SK-N-SH (cell line): ENCODE results near the gene TMEM60. TPM values are rescaled to one million over a fixed set of nuclear protein-coding genes. Genes with fewer than 3 reads are reported as not detected.

Experiments used
- CTCF ChIA-PET: fragments of 300-600, 350-600 bp; formaldehyde crosslinking; extraction: SDS; loops from one replicate; lab custom pipeline; 2021; lab: Yijun Ruan, JAX
- POLR2A ChIA-PET: fragments of 350-600 bp; sonication (Branson Sonifier 250); formaldehyde crosslinking; extraction: SDS; loops from one replicate; lab custom pipeline; 2020; ENCODE audit warnings: antibody characterized with exemption, inconsistent platforms; lab: Yijun Ruan, JAX
- DNase-seq: peaks from one replicate; pipeline ENCODE4 v3.0.0; 2012
- H2AFZ ChIP-seq: fragments of 200-600 bp; sonication (generic); 2 replicates; pipeline ENCODE4 v1.8.1; 2016; ENCODE audit warnings: antibody characterized with exemption, mild to moderate bottlenecking, low read depth
- H3F3A ChIP-seq: fragments of 200-600 bp; sonication (generic); replicated peaks from 2 replicates; pipeline ENCODE3; 2016; ENCODE audit warnings: antibody characterized with exemption, mild to moderate bottlenecking; ENCODE audit not compliant: insufficient read depth
- H3K27ac ChIP-seq, 2 experiments: fragments of 200-500 bp in 1 of 2; fragments of 200-600 bp in 1 of 2; sonication (Bioruptor generic) in 1 of 2; sonication (generic), shearing (Covaris generic) in 1 of 2; 2 replicates each; pipeline versions ENCODE4 v1.5.1 to v1.6.1; 2014 to 2016; ENCODE audit warnings: low read depth in 2 of 2, inconsistent platforms in 1 of 2, low read length in 1 of 2, mild to moderate bottlenecking in 1 of 2, mixed read lengths in 1 of 2
- H3K27me3 ChIP-seq: fragments of 200-600 bp; sonication (generic), shearing (Covaris generic); 2 replicates; pipeline ENCODE4 v1.6.1; 2016; ENCODE audit warnings: mixed run types; ENCODE audit not compliant: insufficient read depth
- H3K36me3 ChIP-seq, 2 experiments: fragments of 200-500 bp in 1 of 2; fragments of 200-600 bp in 1 of 2; sonication (Bioruptor generic) in 1 of 2; sonication (generic) in 1 of 2; replicated peaks in 1 of 2; 2 replicates each; pipeline versions ENCODE3 to v1.5.1; 2014 to 2016; ENCODE audit warnings: low read length in 1 of 2, mild to moderate bottlenecking in 1 of 2; ENCODE audit not compliant: insufficient read depth in 2 of 2, control insufficient read depth in 1 of 2
- H3K4me1 ChIP-seq, 2 experiments: fragments of 200-500 bp in 1 of 2; fragments of 200-600 bp in 1 of 2; sonication (Bioruptor generic) in 1 of 2; sonication (generic), shearing (Covaris generic) in 1 of 2; 2 replicates each; pipeline versions ENCODE4 v1.5.1 to v1.6.1; 2014 to 2016; ENCODE audit warnings: low read depth in 1 of 2, low read length in 1 of 2, mixed run types in 1 of 2; ENCODE audit not compliant: insufficient read depth in 2 of 2, control insufficient read depth in 1 of 2
- H3K4me2 ChIP-seq: fragments of 200-600 bp; sonication (generic), shearing (Covaris generic); 2 replicates; pipeline ENCODE4 v1.6.1; 2017; ENCODE audit warnings: mixed run types
- H3K4me3 ChIP-seq, 2 experiments: fragments of 200-500 bp in 1 of 2; fragments of 200-600 bp in 1 of 2; sonication (Bioruptor generic) in 1 of 2; sonication (generic), shearing (Covaris generic) in 1 of 2; 2 replicates each; pipeline versions ENCODE4 v1.5.1 to v1.8.1; 2014 to 2016; ENCODE audit warnings: low read depth in 2 of 2, inconsistent platforms in 1 of 2, low read length in 1 of 2, mild to moderate bottlenecking in 1 of 2, mixed read lengths in 1 of 2, moderate library complexity in 1 of 2
- H3K79me2 ChIP-seq: fragments of 200-600 bp; sonication (generic); 2 replicates; pipeline ENCODE4 v1.8.1; 2017; ENCODE audit warnings: mild to moderate bottlenecking; ENCODE audit not compliant: insufficient read depth
- H3K9ac ChIP-seq: fragments of 200-600 bp; sonication (generic); 2 replicates; pipeline ENCODE4 v1.6.1; 2017; ENCODE audit warnings: mixed run types
- H3K9me2 ChIP-seq: fragments of 200-600 bp; sonication (generic); 2 replicates; pipeline ENCODE4 v1.6.1; 2017; ENCODE audit warnings: mixed run types
- H3K9me3 ChIP-seq: fragments of 200-600 bp; sonication (generic); 2 replicates; pipeline ENCODE4 v1.6.1; 2017; ENCODE audit warnings: mixed run types, mild to moderate bottlenecking, moderate library complexity
- H4K20me1 ChIP-seq: fragments of 200-600 bp; sonication (generic); 2 replicates; pipeline ENCODE4 v1.6.1; 2017; ENCODE audit warnings: mild to moderate bottlenecking, mixed run types; ENCODE audit not compliant: insufficient read depth
- EP300 ChIP-seq, 2 experiments: IDR thresholded peaks; 2 replicates each; pipeline versions ENCODE4 v1.4.0 to v1.6.1; 2012; ENCODE audit warnings: borderline replicate concordance in 1 of 2, low read depth in 1 of 2, low read length in 1 of 2
- EZH2phosphoT487 ChIP-seq: fragments of 200-600 bp; sonication (generic); IDR thresholded peaks from 2 replicates; pipeline ENCODE4 v1.6.1; 2017; ENCODE audit warnings: low read depth, mixed run types, mild to moderate bottlenecking, antibody characterized with exemption, moderate library complexity, borderline replicate concordance
- FOXM1 ChIP-seq: IDR thresholded peaks from 2 replicates; pipeline ENCODE4 v1.4.0; 2012; ENCODE audit warnings: low read depth, mild to moderate bottlenecking
- GABPA ChIP-seq: IDR thresholded peaks from 2 replicates; pipeline ENCODE4 v1.4.0; 2012; ENCODE audit warnings: low read depth, mild to moderate bottlenecking
- PBX3 ChIP-seq: IDR thresholded peaks from 2 replicates; pipeline ENCODE4; 2012
- RCOR1 ChIP-seq: fragments of 150-350 bp; IDR thresholded peaks from 2 replicates; pipeline ENCODE4 v1.6.1; 2017; ENCODE audit warnings: antibody characterized with exemption, low read length
- REST ChIP-seq: IDR thresholded peaks from 2 replicates; pipeline ENCODE4 v1.6.1; 2012; ENCODE audit warnings: mild to moderate bottlenecking, low read depth, low read length, moderate library complexity
- TAF1 ChIP-seq: IDR thresholded peaks from 2 replicates; pipeline ENCODE4 v1.6.1; 2012; ENCODE audit warnings: low read depth, mild to moderate bottlenecking, low read length, moderate library complexity, borderline replicate concordance
- TCF12 ChIP-seq: IDR thresholded peaks from 2 replicates; pipeline ENCODE4 v1.4.0; 2012
- TEAD4 ChIP-seq: IDR thresholded peaks from 2 replicates; pipeline ENCODE4 v1.4.0; 2012; ENCODE audit warnings: mild to moderate bottlenecking, borderline replicate concordance; ENCODE audit not compliant: insufficient read depth
- WGBS: methylation state at CpG from one replicate; pipeline ENCODE4 v1.1.6; 2017; ENCODE audit warnings: low lambda C conversion rate; 5-methylcytosine and 5-hydroxymethylcytosine counted together
- polyA plus RNA-seq, 3 experiments: library from polyadenylated mRNA; depleted of rRNA; stranded (reverse); fragments of >200 nt; gene quantifications; 2 replicates each; pipeline ENCODE4 v1.2.3, GENCODE V29; 2012
- TF ChIP-seq, protein P1 (sequence below): fragments of 150-350 bp; IDR thresholded peaks from 2 replicates; pipeline ENCODE4 v1.6.1; 2017; ENCODE audit warnings: antibody characterized with exemption, low read length, low read depth, borderline replicate concordance
- TF ChIP-seq, protein P2 (sequence below): fragments of 150-350 bp; IDR thresholded peaks from 2 replicates; pipeline ENCODE4 v1.6.1; 2016; ENCODE audit warnings: mild to moderate bottlenecking, low read depth, low read length

TMEM60 gene
- polyA plus RNA-seq, 1 of the 3 experiments (the other 2 are of a cell fraction), result 24.8 TPM

DNA sequence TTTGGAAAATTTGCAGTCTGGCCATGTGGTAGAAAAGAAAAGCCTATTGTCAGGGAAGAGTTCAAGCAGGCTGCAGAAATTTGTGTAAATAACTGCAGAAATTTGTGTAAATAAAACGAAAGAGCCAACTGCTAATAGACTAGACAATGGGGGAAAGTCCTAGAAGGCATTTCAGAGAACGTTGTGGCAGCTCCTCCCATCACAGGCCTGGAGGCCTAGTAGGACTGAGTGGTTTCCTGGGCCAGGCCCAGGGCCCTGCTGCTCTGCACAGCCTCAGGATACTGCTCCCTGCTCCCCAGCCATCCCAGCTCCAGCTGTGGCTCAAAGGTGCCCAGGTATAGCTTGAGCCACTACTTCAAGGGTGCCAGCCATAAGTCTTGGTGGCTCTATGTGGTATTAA lies 51.1 kb downstream of the TMEM60 start:
- CTCF ChIA-PET, result interaction anchor here (0.8 to 4.3 kb wide), 4 partner anchors 12 to 95 kb away, joined by 3 to 28 read pairs (median 7); no protein-coding TSS in a partner anchor
- Histone ChIP-seq H3K36me3 (peaks cover 17 to 28% of the 10 kb centered on the region in 2 experiments), H3K4me2 (no peak overlapping the region), H3K9ac (no peak overlapping the region), H3K9me2 (no peaks in the 10 kb centered on the region), H2AFZ (no peak overlapping the region), H3K4me1 (peaks cover 2 to 5% of the 10 kb centered on the region in 2 experiments; a peak in 2 of 4 replicates), H4K20me1 (no peaks in the 10 kb centered on the region), H3K9me3 (no peaks in the 10 kb centered on the region), H3K27me3 (no peaks in the 10 kb centered on the region), H3F3A (no peaks in the 10 kb centered on the region), H3K79me2 (peaks cover 30% of the 10 kb centered on the region; the same call in 1 of the 2 replicates), H3K4me3 (no peak overlapping the region), H3K27ac (no peak overlapping the region)
- DNase-seq, result no peak
- TF ChIP-seq TEAD4 (no peak), EZH2phosphoT487 (no peak), GABPA (no peak), EP300 (IDR thresholded peaks at IDR 0.05; ENCODE audit: borderline replicate concordance in 1 of 2, low read depth in 1 of 2, low read length in 1 of 2) (no peak)
- POLR2A ChIA-PET, result no interaction called here
- WGBS, result 91% methylated on average over 2 of the region's 2 CpGs

DNA sequence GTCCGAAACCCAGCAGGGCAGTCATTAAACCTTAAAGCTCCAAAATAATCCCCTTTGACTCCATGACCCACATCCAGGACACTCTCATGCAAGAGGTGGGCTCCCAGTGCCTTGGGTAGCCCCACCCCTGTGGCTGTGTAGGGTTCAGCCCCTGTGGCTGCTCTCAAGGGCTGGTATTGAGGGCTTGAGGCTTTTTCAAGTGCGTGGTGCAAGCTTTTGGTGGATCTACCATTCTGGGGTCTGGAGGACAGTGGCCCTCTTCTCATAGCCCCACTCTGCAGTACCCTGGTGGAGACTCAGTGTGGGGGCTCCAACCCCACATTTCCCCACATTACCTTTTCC lies 51.4 kb downstream of the TMEM60 start:
- Histone ChIP-seq H3K27ac (no peak overlapping the region), H3F3A (no peaks in the 10 kb centered on the region), H3K36me3 (peaks cover 16 to 28% of the 10 kb centered on the region in 2 experiments), H3K9me3 (no peaks in the 10 kb centered on the region), H3K4me2 (no peak overlapping the region), H3K9ac (no peak overlapping the region), H2AFZ (no peak overlapping the region), H3K79me2 (peaks cover 30% of the 10 kb centered on the region; the same call in 1 of the 2 replicates), H3K27me3 (no peaks in the 10 kb centered on the region), H3K9me2 (no peaks in the 10 kb centered on the region), H4K20me1 (no peaks in the 10 kb centered on the region), H3K4me1 (peaks cover 0 to 2% of the 10 kb centered on the region in 2 experiments; a peak in 1 of 4 replicates), H3K4me3 (no peak overlapping the region)
- 92% methylated on average over 2 of the region's 2 CpGs for WGBS
- POLR2A ChIA-PET, result no interaction called here
- CTCF ChIA-PET, result interaction anchor here (0.8 to 4.3 kb wide), 4 partner anchors 12 to 95 kb away, joined by 3 to 28 read pairs (median 7); no protein-coding TSS in a partner anchor
- TF ChIP-seq RCOR1 (no peak), TEAD4 (no peak), TCF12 (no peak), REST (no peak), FOXM1 (no peak), PBX3 (no peak), TAF1 (no peak)
- TF ChIP-seq, protein P1, sequence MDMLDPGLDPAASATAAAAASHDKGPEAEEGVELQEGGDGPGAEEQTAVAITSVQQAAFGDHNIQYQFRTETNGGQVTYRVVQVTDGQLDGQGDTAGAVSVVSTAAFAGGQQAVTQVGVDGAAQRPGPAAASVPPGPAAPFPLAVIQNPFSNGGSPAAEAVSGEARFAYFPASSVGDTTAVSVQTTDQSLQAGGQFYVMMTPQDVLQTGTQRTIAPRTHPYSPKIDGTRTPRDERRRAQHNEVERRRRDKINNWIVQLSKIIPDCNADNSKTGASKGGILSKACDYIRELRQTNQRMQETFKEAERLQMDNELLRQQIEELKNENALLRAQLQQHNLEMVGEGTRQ, result no peak
- TF ChIP-seq, protein P2, sequence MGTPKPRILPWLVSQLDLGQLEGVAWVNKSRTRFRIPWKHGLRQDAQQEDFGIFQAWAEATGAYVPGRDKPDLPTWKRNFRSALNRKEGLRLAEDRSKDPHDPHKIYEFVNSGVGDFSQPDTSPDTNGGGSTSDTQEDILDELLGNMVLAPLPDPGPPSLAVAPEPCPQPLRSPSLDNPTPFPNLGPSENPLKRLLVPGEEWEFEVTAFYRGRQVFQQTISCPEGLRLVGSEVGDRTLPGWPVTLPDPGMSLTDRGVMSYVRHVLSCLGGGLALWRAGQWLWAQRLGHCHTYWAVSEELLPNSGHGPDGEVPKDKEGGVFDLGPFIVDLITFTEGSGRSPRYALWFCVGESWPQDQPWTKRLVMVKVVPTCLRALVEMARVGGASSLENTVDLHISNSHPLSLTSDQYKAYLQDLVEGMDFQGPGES, result no peak
- no peak for DNase-seq
